ENCODE data around the gene ARL15. TPM values are rescaled to one million over a fixed set of nuclear protein-coding genes. Genes with fewer than 3 reads are reported as not detected.
A peak's percentile ranks its signal among the peaks of the same experiment; 100 is the strongest.

Gene ARL15
- total and polyA plus RNA-seq, 3 experiments from 2014 or later = 5.6 to 18.8 (median 6.5) TPM

DNA sequence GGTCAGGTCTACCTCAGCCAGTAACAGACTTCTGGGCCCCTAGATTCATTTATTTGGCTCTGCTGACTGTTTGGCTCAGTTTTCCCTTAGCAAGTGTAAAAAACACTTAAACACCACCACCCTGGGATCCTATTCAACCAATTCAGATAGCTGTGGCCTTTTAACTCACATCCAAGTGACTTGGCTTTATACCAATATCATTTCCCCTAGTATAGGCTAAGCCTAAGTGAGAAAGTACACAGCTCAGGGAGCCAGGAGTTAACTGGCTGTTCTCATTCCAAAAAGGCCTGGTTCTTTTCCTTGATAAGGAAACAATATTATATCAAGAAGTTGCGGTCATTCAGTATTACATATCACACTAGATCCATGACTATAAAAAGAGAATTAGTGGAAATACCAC, 163.5 kb downstream of the ARL15 start:
- peaks cover 0 to 7% (median 0%) of the 10 kb centered on the region in 3 donors for H3K4me1 Mint-ChIP-seq
- no peaks in the 10 kb centered on the region for H3K36me3 ChIP-seq (ENCODE audit: insufficient read depth, low read length)
- H3K27ac ChIP-seq (ENCODE audit: low read depth, low read length) = no peak overlapping the region
- H3K27ac Mint-ChIP-seq = no peak overlapping the region
- H3K4me1 ChIP-seq (ENCODE audit: insufficient read depth, low read length) = no peaks in the 10 kb centered on the region
- CTCF ChIA-PET = no interaction called here
- no peaks in the 10 kb centered on the region for H3K27me3 Mint-ChIP-seq
- peaks cover 14 to 22% (median 17%) of the 10 kb centered on the region in 3 donors for H3K36me3 Mint-ChIP-seq
- no peak for DNase-seq
- POLR2A ChIA-PET = no interaction called here
- H3K27me3 ChIP-seq (ENCODE audit: insufficient read depth, low read length, poor library complexity, severe bottlenecking) = no peaks in the 10 kb centered on the region
- H3K9me3 Mint-ChIP-seq = no peaks in the 10 kb centered on the region
- no peak overlapping the region for H3K4me3 Mint-ChIP-seq
- H3K9me3 ChIP-seq (ENCODE audit: low read length) = no peaks in the 10 kb centered on the region
- H3K4me3 ChIP-seq (ENCODE audit: low read length) = no peak overlapping the region

DNA sequence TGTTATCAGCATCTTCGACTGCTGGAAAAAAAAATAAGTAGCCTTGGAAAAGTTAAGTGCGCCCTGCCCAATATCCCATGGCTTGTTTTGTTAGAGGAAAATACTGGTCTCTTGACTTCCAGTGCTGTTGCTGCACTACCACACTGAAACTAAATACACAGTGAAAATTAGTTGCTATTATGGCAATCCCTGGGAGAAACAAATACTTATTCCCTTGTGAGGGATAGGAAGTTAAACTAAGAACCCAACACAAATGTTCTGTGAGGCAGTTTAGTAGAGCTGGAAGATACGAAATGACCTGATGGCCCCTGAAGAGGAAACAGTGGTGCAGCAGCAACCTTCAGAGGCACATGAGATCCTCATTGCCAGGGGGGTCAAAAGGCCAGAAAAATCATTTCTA, 164.0 kb downstream of the ARL15 start:
- CTCF ChIA-PET = no interaction called here
- Mint-ChIP-seq H3K9me3 (no peaks in the 10 kb centered on the region), H3K27ac (no peak overlapping the region), H3K36me3 (peaks cover 14 to 22% (median 16%) of the 10 kb centered on the region in 3 donors), H3K27me3 (no peaks in the 10 kb centered on the region), H3K4me3 (no peak overlapping the region), H3K4me1 (peaks cover 0 to 7% (median 0%) of the 10 kb centered on the region in 3 donors)
- no peak overlapping the region for H3K4me3 ChIP-seq (ENCODE audit: low read length)
- H3K4me1 ChIP-seq (ENCODE audit: insufficient read depth, low read length) = no peaks in the 10 kb centered on the region
- H3K9me3 ChIP-seq (ENCODE audit: low read length) = no peaks in the 10 kb centered on the region
- H3K27ac ChIP-seq (ENCODE audit: low read depth, low read length) = no peak overlapping the region
- no peaks in the 10 kb centered on the region for H3K27me3 ChIP-seq (ENCODE audit: insufficient read depth, low read length, poor library complexity, severe bottlenecking)
- no peak for DNase-seq
- H3K36me3 ChIP-seq (ENCODE audit: insufficient read depth, low read length) = no peaks in the 10 kb centered on the region
- POLR2A ChIA-PET = no interaction called here

DNA sequence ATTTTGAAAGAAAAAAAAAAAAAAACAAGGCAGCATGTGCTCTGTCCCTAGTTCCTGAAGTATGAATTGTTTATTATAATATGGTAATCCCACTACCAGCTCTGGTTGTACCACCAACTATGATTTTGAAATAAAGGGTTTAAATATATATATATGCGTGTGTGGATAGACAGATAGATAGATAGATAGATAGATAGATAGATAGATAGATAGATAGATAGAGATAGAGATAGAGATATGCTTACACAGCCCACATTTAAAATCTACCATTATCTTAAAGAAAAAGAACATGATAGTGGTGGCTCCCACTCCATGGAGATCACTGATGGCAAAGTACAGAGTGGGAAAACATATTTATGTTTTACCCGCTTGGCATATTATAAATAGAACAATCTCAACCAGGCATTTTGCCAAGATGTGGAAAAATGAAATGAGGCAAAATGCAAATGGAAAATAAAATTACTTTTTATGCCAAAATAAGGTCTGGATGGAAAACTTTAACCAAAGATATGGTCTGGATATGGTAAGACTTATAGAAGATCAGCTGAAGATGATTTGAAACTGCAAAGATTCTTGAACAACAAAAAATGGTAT, 170.0 kb downstream of the ARL15 start:
- H3K9me3 Mint-ChIP-seq = no peaks in the 10 kb centered on the region
- CTCF ChIA-PET = no interaction called here

DNA sequence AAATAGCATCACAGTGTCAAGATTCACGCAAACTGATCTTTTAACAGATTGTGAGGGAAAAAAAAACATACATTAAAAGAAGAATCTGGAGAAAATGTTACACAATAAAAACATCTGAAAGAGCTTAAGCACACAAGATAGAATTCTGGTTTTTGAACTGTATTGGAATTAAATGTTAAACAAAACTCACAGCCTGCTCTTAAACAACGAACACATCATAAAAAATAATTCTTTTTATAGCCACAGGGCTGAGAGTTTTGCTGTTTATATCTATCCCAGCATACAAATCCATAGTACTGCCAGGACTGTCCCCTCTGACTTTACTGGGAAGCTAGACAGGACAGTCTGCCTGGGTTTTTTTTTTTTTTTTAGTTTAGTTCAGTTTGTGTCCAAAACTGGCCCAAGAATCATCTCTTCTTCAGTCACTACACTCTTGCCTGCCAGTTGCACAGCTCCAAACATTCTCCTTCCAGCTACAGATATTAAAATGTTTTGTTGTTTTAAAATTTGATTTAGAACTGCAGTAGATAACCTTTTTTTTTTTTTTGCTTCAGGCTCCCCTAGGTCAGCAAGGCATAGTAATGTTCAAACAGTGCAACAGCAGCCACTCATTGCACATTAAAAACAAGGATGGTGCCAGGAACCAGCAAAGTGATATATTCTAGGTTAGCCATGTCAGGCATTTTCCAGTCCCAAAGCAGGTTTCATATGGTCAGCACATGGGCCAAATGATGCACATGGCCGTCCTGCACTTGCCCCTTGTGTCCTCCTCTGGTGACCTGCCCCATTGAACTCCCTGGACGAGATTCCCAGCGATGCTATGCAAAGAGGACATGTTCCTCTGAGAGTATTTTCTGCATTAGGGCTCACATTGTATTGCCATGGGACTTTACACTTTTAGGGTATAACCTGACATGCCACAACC, 173.6 kb downstream of the ARL15 start:
- Mint-ChIP-seq H3K4me1 (peaks cover 0 to 6% (median 3%) of the 10 kb centered on the region in 3 donors), H3K27me3 (no peaks in the 10 kb centered on the region), H3K9me3 (no peaks in the 10 kb centered on the region), H3K4me3 (no peak overlapping the region), H3K36me3 (peaks cover 4 to 11% (median 10%) of the 10 kb centered on the region in 3 donors), H3K27ac (no peak overlapping the region)
- Histone ChIP-seq H3K36me3 (ENCODE audit: insufficient read depth, low read length) (no peaks in the 10 kb centered on the region), H3K9me3 (ENCODE audit: low read length) (no peaks in the 10 kb centered on the region), H3K27me3 (ENCODE audit: insufficient read depth, low read length, poor library complexity, severe bottlenecking) (no peaks in the 10 kb centered on the region), H3K4me3 (ENCODE audit: low read length) (no peak overlapping the region), H3K27ac (ENCODE audit: low read depth, low read length) (no peak overlapping the region), H3K4me1 (ENCODE audit: insufficient read depth, low read length) (no peaks in the 10 kb centered on the region)
- ChIA-PET CTCF (no interaction called here), POLR2A (no interaction called here)
- no peak for DNase-seq

More for the DNA sequence above, 170.0 kb downstream of the ARL15 start:
- DNase-seq = no peak
- Histone ChIP-seq H3K9me3 (ENCODE audit: low read length) (no peaks in the 10 kb centered on the region), H3K4me3 (ENCODE audit: low read length) (no peak overlapping the region), H3K27me3 (ENCODE audit: insufficient read depth, low read length, poor library complexity, severe bottlenecking) (no peaks in the 10 kb centered on the region), H3K27ac (ENCODE audit: low read depth, low read length) (no peak overlapping the region), H3K4me1 (ENCODE audit: insufficient read depth, low read length) (no peaks in the 10 kb centered on the region), H3K36me3 (ENCODE audit: insufficient read depth, low read length) (no peaks in the 10 kb centered on the region)
- Mint-ChIP-seq H3K4me3 (no peak overlapping the region), H3K27ac (no peak overlapping the region), H3K36me3 (peaks cover 4 to 16% (median 13%) of the 10 kb centered on the region in 3 donors), H3K27me3 (no peaks in the 10 kb centered on the region), H3K4me1 (peaks cover 0 to 6% (median 0%) of the 10 kb centered on the region in 3 donors)
- POLR2A ChIA-PET = no interaction called here

DNA sequence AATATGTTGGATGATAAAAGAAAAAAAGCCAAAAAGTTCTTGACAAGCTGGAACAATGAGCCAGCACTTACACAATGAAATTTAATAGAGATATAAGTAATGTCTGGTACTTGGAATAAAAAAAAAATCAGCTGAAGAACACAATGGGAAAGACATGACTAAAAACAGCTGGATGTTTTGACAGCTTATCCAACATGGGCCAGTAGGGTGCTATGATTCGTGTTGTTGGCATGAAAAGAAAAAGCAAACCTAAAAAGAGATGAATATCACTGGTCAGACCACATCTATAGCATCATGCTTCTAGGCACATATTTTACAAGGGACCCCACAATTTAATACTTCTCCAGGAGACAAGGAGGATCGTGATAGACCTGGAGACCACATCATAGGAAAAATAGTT, 175.3 kb downstream of the ARL15 start:
- H3K27ac ChIP-seq (ENCODE audit: low read depth, low read length) = no peak overlapping the region
- Mint-ChIP-seq H3K9me3 (no peaks in the 10 kb centered on the region), H3K36me3 (peaks cover 8 to 10% (median 9%) of the 10 kb centered on the region in 3 donors), H3K4me3 (no peak overlapping the region), H3K27ac (peak overlapping the region in 1 of 8 donors; percentile 40), H3K27me3 (no peaks in the 10 kb centered on the region), H3K4me1 (peaks cover 0 to 6% (median 3%) of the 10 kb centered on the region in 3 donors)
- H3K4me3 ChIP-seq (ENCODE audit: low read length) = no peak overlapping the region
- H3K4me1 ChIP-seq (ENCODE audit: insufficient read depth, low read length) = no peaks in the 10 kb centered on the region
- no peaks in the 10 kb centered on the region for H3K9me3 ChIP-seq (ENCODE audit: low read length)
- POLR2A ChIA-PET = no interaction called here
- DNase-seq = no peak
- CTCF ChIA-PET = no interaction called here
- no peaks in the 10 kb centered on the region for H3K27me3 ChIP-seq (ENCODE audit: insufficient read depth, low read length, poor library complexity, severe bottlenecking)
- H3K36me3 ChIP-seq (ENCODE audit: insufficient read depth, low read length) = no peaks in the 10 kb centered on the region

DNA sequence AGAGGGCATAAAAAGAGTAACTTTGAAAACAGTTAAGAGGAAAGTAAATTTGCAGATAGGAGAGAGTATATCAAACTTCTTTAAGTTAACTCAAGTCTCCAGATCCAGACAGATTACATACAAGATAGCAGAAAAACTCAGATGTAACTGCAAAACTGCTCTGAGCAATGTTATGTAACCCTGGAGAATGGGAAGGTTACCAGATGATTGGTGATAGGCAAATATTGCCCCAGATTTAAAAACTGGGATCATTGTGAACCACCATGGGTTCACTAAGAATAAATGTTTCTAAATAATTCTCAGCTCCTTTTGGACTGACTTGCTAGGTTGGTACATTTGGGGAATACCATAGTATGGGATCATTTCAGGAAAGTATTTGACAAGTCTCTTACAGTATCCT, 176.5 kb downstream of the ARL15 start:
- H3K4me3 Mint-ChIP-seq = no peak overlapping the region

DNA sequence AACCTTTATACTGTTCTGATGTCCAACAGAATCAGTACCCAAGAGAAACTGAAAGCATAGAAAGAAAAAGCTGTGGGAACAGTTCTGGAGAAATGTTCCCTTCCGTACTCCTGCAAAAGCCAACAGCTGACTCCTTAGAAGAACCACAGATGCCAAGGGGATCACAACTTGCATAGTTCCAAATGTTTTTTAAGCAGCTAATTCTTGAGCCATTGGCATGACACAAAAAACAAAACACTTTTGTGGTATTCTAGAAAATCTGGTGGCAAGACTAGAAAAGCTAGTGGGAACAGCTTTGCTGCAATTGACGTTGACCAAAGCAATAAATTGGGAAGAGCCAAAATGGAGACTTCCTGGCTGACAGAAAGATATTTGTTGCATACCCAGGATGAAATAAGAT, 189.9 kb downstream of the ARL15 start:
- Mint-ChIP-seq H3K4me1 (peaks cover under 1 to 24% (median 12%) of the 10 kb centered on the region in 3 donors), H3K36me3 (peaks cover 0 to 2% (median under 1%) of the 10 kb centered on the region in 3 donors), H3K4me3 (no peak overlapping the region), H3K27ac (no peak overlapping the region), H3K9me3 (no peaks in the 10 kb centered on the region), H3K27me3 (no peaks in the 10 kb centered on the region)
- H3K27me3 ChIP-seq (ENCODE audit: insufficient read depth, low read length, poor library complexity, severe bottlenecking) = no peaks in the 10 kb centered on the region
- H3K9me3 ChIP-seq (ENCODE audit: low read length) = no peaks in the 10 kb centered on the region
- DNase-seq = no peak
- no peaks in the 10 kb centered on the region for H3K36me3 ChIP-seq (ENCODE audit: insufficient read depth, low read length)
- ChIA-PET CTCF (no interaction called here), POLR2A (no interaction called here)
- H3K27ac ChIP-seq (ENCODE audit: low read depth, low read length) = no peak overlapping the region
- H3K4me3 ChIP-seq (ENCODE audit: low read length) = no peak overlapping the region
- H3K4me1 ChIP-seq (ENCODE audit: insufficient read depth, low read length) = no peaks in the 10 kb centered on the region

More for the DNA sequence above, 176.5 kb downstream of the ARL15 start:
- H3K27ac ChIP-seq (ENCODE audit: low read depth, low read length) = no peak overlapping the region
- CTCF ChIA-PET = no interaction called here
- H3K27me3 Mint-ChIP-seq = no peaks in the 10 kb centered on the region
- no peaks in the 10 kb centered on the region for H3K9me3 ChIP-seq (ENCODE audit: low read length)
- no peaks in the 10 kb centered on the region for H3K36me3 ChIP-seq (ENCODE audit: insufficient read depth, low read length)
- no peak overlapping the region for H3K27ac Mint-ChIP-seq
- no peaks in the 10 kb centered on the region for H3K27me3 ChIP-seq (ENCODE audit: insufficient read depth, low read length, poor library complexity, severe bottlenecking)
- peaks cover 8 to 13% (median 10%) of the 10 kb centered on the region in 3 donors for H3K36me3 Mint-ChIP-seq
- H3K4me1 ChIP-seq (ENCODE audit: insufficient read depth, low read length) = no peaks in the 10 kb centered on the region
- H3K9me3 Mint-ChIP-seq = no peaks in the 10 kb centered on the region
- peaks cover 0 to 4% (median 3%) of the 10 kb centered on the region in 3 donors for H3K4me1 Mint-ChIP-seq
- DNase-seq = no peak
- no peak overlapping the region for H3K4me3 ChIP-seq (ENCODE audit: low read length)
- POLR2A ChIA-PET = no interaction called here

DNA sequence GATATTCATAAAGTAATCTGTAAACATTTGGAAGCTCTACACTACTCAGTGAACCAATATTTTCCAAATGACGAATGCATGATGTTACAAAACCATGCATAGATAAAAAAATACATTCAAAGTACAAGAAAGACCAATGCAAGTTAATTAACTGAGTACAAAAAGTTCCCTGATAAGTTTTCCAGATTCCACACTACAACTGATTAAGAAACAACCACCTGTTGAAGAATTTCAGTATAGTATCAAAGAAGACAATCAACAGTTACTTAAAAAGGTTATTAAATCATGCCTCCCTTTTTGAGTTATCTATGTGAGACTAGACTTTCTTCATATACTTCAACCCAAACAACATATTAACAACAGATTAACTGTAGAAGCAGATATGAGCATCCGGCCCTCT, 192.4 kb downstream of the ARL15 start:
- POLR2A ChIA-PET = no interaction called here

More for the DNA sequence above, 192.4 kb downstream of the ARL15 start:
- Mint-ChIP-seq H3K27me3 (no peaks in the 10 kb centered on the region), H3K36me3 (peaks cover 5 to 8% (median 6%) of the 10 kb centered on the region in 3 donors), H3K4me1 (peaks cover 0 to 24% (median 9%) of the 10 kb centered on the region in 3 donors), H3K27ac (peak overlapping the region in 1 of 8 donors; percentile 20), H3K4me3 (no peak overlapping the region), H3K9me3 (no peaks in the 10 kb centered on the region)
- Histone ChIP-seq H3K36me3 (ENCODE audit: insufficient read depth, low read length) (no peaks in the 10 kb centered on the region), H3K9me3 (ENCODE audit: low read length) (no peaks in the 10 kb centered on the region), H3K27ac (ENCODE audit: low read depth, low read length) (no peak overlapping the region), H3K27me3 (ENCODE audit: insufficient read depth, low read length, poor library complexity, severe bottlenecking) (no peaks in the 10 kb centered on the region), H3K4me1 (ENCODE audit: insufficient read depth, low read length) (no peaks in the 10 kb centered on the region), H3K4me3 (ENCODE audit: low read length) (no peak overlapping the region)
- CTCF ChIA-PET = no interaction called here
- DNase-seq = no peak

Measured in CD8-positive, alpha-beta memory T cell (primary cell).